HG02610 (cell line): ENCODE results near the gene IGF2BP1.
"Not testable (repeated sequence)": the region's sequence is repeated elsewhere in the genome, so short reads cannot be mapped to it uniquely, and the experiment has no call there.

Source experiments
- ATAC-seq: cut with Tn5 transposase; IDR thresholded peaks from one replicate; pipeline ENCODE4 v1.9.1; 2021; ENCODE audit warnings: mild to moderate bottlenecking, moderate library complexity; ENCODE audit not compliant: unreplicated experiment

IGF2BP1 gene

DNA sequence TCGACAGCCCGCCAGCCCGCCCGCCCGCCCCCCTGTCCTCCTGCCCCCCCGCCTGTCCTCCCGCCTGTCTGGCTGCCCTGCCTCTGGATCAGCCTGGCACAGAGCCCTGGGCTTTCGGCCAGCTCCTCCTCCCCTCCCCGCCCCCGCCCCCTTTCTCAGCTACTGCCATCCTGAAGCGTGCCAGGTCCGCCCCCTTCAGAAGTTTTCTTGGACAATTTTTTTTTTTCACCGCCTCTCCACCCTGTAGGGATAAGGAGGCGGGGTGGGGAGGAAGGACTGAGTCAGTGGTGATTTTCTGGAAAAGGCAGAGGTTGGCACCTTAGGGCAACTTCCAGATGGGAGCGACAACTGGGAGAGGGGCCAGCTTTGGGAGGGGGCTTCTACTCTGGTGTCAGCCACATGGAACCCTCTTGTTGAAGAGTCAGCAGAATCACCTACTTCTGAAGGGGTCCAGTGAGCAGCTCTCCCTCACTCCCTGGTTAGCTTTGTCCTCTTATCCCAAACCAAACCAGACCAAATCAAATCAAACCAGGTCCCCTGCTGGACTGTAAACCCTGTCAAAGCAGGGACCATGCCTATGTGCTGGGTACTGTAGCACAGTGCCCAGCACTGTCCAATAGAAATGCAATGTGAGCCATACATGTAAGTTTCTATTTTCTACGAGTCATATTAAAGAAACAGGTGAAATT is 19.7 kb downstream of the IGF2BP1 start:
- no peak for ATAC-seq

GRCh38 chr17:49018116-49018612 is 21.0 kb downstream of the IGF2BP1 start:
- no peak for ATAC-seq

GRCh38 chr17:49018748-49019147 is 21.6 kb downstream of the IGF2BP1 start:
- ATAC-seq: no peak

DNA sequence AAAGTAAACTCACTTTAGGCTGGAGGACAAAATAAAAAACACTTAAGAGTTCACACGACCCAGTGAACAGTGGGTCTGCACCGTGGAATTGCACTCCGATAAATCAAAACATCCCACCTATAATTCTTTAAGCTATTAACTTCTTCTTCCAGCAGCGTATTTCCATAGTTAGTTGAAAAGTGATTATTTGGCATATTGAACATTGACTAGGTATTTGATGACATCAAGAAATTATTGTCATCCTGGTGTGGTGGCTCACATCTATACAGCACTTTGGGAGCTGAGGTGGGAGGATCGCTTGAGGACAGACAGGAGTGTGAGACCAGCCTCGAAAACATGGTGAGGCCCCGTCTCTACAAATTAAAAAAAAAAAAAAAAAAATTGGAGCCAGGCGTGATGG is 23.4 kb downstream of the IGF2BP1 start:
- ATAC-seq: no peak

DNA sequence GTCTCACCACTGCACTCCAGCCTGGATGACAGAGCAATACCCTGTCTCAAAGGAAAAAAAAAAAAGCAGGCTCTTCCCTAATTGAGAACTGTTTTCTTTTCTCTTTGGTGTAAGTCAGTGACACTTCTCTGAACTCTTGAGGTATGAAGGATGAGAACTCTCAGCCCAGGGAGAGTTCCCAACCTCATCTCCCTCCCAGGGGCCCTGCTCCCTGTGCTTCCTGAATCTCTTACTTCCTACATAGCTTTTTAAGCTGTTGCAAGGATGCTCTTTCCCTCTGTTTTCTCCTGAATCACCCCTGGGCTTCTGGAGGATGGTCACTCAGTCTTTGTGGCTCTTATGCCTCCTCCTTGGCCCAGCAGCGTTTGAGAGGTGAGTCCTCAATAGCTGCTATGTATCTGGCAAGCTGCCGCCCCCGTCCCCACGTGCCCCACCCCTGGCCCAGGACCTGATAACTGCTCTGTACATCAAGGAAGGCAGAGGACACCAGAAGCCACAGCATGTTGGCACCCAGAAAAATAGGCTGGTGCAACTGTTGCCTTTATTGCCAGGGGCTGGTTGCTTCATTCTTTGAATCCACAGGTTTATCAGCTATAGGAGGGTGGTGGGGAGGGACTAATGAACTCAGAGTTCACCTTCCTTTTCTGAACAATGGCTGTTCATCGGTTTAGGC is 24.0 kb downstream of the IGF2BP1 start:
- no peak for ATAC-seq

GRCh38 chr17:49021768-49022103 is 24.6 kb downstream of the IGF2BP1 start:
- ATAC-seq: no peak

DNA sequence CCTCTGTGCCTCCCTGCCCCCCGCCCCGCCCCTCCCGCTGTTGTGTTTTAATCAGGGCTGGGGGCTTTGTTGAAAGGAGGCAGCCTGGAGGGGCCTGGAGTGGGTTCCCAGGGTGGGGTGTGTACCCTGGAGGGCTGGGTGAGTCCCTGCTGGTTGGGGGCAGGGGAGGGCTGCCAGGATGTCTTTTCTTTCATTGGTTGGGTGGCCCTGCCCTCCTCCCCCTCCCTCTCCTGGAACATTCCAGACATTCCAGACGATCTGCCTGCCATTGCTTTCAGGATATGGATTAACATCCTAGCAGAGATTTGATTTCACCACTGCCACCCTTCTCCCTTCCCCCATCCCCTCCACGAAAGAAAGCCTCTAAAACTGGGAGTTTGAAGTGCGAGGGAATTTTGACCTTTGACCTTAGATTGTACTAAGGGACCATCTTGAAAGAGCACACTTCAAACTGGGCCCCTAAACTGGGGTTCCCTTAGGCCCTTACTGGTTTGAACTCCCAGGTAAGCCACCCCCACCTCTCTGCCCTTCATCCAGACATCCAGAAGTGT is 25.3 kb downstream of the IGF2BP1 start:
- ATAC-seq: no peak

DNA sequence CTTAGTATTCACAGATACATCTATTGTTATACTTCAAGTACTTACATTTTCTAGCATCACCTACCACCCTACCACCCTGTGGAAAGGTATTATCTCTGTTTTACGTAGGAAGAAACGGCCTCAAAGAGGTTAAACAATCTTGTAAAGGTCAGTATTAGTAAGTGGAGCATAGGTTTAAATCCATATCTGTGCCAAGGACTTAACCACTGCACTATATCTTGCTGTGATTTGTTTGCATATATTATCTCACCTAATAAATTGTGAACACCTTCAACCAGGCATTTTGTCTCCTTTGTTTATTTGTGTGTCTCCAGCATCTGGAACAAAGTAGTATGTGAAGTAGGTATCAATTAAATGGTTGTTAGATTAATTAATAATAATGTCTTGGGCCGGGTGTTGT is 27.3 kb downstream of the IGF2BP1 start:
- no peak for ATAC-seq

GRCh38 chr17:49026447-49026846 is 29.3 kb downstream of the IGF2BP1 start:
- not testable (repeated sequence) for ATAC-seq

- no peak for ATAC-seq
These were observed 31.1 kb downstream of the IGF2BP1 start for GRCh38 chr17:49028271-49028670.

DNA sequence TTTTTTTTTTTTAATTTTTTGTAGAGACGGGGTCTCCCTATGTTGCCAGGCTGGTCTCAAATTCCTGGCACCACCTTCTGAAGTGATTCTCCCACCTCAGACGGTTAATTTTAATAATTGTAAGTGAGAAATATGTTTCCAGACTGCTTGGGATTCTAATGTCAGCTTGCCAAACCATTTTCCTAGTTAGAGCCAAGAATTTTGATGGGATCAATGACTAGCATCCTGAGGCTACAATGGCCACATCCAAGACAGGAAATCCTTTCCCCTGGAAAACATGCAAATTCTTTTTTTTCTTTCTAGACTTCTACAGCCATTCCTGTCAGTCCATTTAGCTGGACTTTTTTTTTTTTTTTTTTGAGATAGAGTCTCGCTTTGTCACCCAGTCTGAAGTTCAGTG is 32.6 kb downstream of the IGF2BP1 start:
- no peak for ATAC-seq

GRCh38 chr17:49031965-49032928 is 35.1 kb downstream of the IGF2BP1 start:
- no peak for ATAC-seq

- no peak for ATAC-seq
These were observed 38.5 kb downstream of the IGF2BP1 start for GRCh38 chr17:49035470-49036269.

DNA sequence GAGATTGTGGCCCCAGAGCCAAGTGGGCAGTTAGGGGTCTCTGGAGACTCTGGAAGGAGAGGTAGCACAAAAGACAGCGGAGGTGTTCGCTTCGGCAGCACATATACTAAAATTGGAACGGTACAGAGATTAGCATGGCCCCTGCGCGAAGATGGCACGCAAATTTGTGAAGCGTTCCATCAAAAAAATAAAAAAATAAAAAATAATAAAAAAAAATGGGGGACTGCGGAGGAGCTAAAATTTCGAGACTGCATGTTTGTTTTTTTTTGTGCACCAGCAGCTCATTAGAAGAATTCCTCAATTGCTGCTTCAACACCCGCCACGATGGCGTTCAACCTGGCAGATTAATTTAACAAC is 39.1 kb downstream of the IGF2BP1 start:
- ATAC-seq: no peak

GRCh38 chr17:49038138-49038537 is 41.0 kb downstream of the IGF2BP1 start:
- ATAC-seq: no peak

DNA sequence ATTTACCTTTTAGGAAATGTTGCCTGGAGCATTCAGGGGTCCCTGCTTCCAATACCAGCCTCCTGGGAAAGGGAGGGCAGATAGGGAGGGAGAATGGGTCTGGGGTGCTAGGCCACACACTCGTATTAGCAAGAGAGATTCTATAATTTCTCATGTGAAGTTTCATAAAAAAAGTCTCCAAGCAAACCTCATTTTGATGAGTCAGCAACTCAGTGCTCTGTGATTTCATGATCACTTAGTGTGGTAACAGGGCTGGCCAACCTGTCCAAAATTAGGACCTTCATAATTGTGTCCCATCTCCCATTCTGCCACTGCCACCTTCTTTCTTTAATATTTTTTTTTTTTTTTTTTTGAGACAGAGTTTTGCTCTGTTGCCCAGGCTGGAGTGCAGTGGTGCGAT is 41.4 kb downstream of the IGF2BP1 start:
- no peak for ATAC-seq

GRCh38 chr17:49039518-49039917 is 42.3 kb downstream of the IGF2BP1 start:
- ATAC-seq: not testable (repeated sequence)

GRCh38 chr17:49041527-49041926 is 44.3 kb downstream of the IGF2BP1 start:
- no peak for ATAC-seq

- no peak for ATAC-seq
These were observed 48.2 kb downstream of the IGF2BP1 start for GRCh38 chr17:49045376-49045775.

- ATAC-seq: no peak
These were observed 49.7 kb downstream of the IGF2BP1 start for GRCh38 chr17:49046912-49047311.
